GM18498 (cell line): ENCODE data around the gene PCSK6.

Experiments used
- ATAC-seq: cut with Tn5 transposase; IDR thresholded peaks from one replicate; pipeline ENCODE4 v1.9.1; 2021; ENCODE audit warnings: mild to moderate bottlenecking, moderate library complexity; ENCODE audit not compliant: unreplicated experiment

Gene PCSK6

GRCh38 chr15:101489599-101490407, at the start of gene PCSK6:
Gene PCSK6 (minus strand): TSS chr15:101489707. CDS start chr15:101489670, 37 bp downstream.
- no peak for ATAC-seq

- ATAC-seq = no peak
Measured at GRCh38 chr15:101538996-101539395, 49.5 kb upstream of the PCSK6 start.

- no peak for ATAC-seq
Measured at GRCh38 chr15:101538177-101538576, 48.7 kb upstream of the PCSK6 start.

GRCh38 chr15:101537483-101538080, 48.1 kb upstream of the PCSK6 start:
- ATAC-seq = no peak

- no peak for ATAC-seq
Measured at GRCh38 chr15:101536875-101537405, 47.4 kb upstream of the PCSK6 start.

GRCh38 chr15:101536166-101536874, 46.8 kb upstream of the PCSK6 start:
- no peak for ATAC-seq

GRCh38 chr15:101535170-101535902, 45.8 kb upstream of the PCSK6 start:
- ATAC-seq = no peak

- ATAC-seq = no peak
Measured at GRCh38 chr15:101534376-101534970, 45.0 kb upstream of the PCSK6 start.

GRCh38 chr15:101533371-101534140, 44.0 kb upstream of the PCSK6 start:
- ATAC-seq = no peak

GRCh38 chr15:101532865-101533264, 43.4 kb upstream of the PCSK6 start:
- no peak for ATAC-seq

- ATAC-seq = no peak
Measured at GRCh38 chr15:101531170-101531569, 41.7 kb upstream of the PCSK6 start.

GRCh38 chr15:101530224-101530958, 40.9 kb upstream of the PCSK6 start:
- no peak for ATAC-seq

GRCh38 chr15:101528917-101529299, 39.4 kb upstream of the PCSK6 start:
- ATAC-seq = no peak

- no peak for ATAC-seq
Measured at GRCh38 chr15:101528108-101528916, 38.8 kb upstream of the PCSK6 start.

GRCh38 chr15:101526890-101527289, 37.4 kb upstream of the PCSK6 start:
- no peak for ATAC-seq

- no peak for ATAC-seq
Measured at GRCh38 chr15:101526442-101526841, 36.9 kb upstream of the PCSK6 start.

GRCh38 chr15:101526021-101526420, 36.5 kb upstream of the PCSK6 start:
- ATAC-seq = no peak

GRCh38 chr15:101525087-101525669, 35.7 kb upstream of the PCSK6 start:
- no peak for ATAC-seq
